DMS79 treated with DMSO at 0.1 percent for 48 hours (cell line): Measurements from ENCODE around the gene FAM13A.

Source experiments
- DNase-seq: peaks from one replicate; lab custom pipeline; 2025; lab: John Stamatoyannopoulos, UW

FAM13A gene

DNA sequence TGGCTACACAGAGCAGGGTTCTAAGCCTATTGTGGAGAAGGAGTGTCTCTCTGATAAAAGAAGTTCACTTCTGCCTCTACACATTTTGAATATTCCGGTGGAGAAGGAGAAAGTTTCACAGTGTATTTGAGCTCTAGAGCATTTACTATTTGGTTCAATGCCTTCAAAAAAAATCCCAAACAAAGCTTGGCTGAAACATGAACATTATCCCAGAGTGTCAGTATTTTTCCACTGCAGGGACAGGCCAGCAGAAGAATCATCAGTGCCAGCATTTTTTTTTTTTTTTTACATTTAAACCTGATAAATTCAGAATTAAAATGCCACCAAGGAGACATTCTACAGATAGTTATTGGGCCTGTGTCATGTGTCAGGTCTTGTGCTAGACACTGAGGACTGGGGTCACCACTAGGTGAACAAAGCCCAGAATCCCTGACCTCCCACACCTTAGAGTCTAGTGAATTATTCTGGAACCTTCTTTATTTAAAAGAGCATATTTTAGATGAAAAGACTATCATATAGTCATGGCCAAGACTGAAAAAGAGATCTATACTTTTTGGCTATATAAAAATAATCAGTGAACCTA, 311.3 kb downstream of the FAM13A start:
- DNase-seq, result no peak

DNA sequence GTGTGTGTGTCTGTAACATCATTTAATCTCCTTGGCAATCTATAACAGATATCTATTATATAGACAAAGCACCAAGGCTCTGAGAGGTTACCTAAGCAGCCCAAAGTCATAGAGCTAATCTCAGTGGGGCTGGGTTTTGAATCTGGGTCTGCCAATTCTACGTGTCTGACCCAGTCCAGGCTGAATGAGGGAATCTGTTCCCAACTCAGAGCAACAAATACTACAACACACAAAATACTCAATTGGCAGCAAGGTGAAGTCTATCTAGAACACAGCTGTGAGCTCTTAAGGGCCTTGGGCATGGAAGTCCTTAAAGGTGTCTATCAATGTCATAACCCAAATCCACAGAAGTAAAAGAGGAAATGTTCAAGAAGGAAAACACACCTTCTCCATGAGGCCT, 311.8 kb downstream of the FAM13A start:
- no peak for DNase-seq

DNA sequence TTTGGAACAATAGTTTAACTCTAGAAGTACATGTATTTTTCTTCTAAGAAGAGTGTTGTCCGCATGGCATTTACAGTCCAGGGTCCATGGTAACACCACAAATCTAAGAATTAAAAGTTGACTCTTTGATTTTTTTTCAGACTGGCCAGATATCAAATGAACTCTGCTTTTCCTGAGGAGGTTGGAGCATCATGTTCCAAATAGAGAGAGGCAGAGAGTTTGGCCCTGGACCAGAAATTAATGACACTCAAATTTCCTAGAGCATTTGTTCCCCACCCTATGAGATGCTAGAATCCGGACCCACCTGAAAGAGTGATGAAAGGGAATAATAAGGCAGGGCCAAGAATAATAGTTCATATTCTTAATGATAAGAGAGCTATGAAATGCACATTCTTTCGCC, 312.4 kb downstream of the FAM13A start:
- DNase-seq, result peak; percentile 20

DNA sequence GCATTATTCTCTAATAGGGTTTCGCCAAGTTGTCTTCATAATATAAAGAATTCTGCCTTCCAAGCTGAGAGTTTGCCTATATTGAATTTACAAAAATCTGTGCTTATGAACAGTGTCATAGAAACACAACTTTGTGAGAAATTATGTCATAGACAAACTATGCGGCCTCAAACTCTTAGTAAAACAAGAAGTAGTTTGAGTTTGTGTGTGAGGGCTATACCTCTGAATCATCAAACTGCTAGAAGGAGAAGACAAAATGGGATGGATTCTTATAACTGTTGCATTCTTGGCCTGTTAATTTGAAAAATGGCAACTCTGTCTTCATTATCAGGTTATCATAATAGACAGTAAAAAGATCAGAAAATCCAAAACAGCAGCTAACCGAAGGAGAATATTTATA, 313.3 kb downstream of the FAM13A start:
- DNase-seq, result no peak

DNA sequence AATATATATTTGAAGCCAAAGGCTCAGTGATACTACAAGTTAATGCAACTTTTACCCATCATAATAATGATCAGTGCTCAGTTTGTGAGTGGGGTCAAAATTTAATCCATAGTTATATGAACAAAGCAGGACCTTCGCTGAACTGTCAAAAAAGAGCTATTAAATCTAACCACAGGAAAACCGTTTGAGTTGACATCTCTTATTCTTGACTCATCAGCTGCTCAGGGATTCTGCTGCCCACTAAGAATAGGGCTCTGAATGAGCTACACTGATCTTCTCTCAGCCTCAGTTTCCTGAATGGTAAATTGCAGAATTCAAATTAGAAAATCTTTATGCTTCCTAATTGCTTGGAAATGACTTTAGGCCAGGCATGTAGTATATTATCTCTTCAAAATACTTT, 314.4 kb downstream of the FAM13A start:
- no peak for DNase-seq

DNA sequence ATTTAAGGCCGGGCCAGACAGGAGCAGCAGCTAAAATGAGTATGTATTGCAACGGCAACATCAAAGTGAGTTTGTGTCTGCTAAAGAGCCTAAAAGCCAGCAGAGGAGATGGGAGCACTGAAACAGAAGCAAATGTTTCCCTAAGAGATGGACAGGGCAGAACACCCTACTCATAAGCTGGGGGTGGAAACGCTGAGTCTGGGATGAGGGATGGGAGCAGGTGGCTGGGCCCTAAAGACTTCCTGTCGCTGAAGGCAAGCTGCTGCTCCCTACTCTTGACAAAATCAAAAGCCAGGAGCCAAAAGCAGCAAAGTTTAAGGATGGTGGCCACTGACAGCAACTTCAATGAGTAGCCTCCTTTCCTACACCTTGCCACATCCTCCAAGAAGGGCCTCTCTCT, 318.8 kb downstream of the FAM13A start:
- DNase-seq, result no peak

DNA sequence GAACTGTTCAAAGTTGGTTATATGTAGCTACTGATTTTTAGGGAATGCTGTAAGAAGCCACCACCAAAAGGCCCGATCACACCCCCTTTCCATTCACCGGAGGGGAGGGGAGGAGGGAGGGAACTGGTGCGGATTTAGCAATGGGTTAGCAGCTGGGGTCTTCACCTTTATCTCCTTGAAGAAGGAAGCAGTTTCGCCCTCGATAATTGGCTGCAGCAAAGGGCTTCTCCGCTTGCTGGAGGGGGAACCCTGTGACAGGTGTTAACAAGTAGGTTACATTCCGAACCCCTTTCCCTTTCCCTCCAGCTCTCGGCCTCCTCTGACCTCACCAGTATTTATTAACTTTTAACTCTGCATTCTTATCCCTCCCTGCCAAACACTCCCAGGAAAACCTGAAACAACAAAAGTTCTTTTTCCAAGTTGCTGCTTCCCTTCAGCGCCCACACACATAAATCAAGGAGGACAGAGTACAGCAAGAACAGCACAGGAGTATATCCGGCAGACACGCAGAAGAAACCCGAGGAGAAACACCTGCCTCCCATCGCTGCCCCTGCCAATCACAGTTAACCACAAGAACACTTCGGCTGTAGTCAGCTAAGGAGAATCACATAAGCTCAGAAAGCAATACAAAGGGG, 319.6 kb downstream of the FAM13A start:
- DNase-seq, result peak; percentile 87

DNA sequence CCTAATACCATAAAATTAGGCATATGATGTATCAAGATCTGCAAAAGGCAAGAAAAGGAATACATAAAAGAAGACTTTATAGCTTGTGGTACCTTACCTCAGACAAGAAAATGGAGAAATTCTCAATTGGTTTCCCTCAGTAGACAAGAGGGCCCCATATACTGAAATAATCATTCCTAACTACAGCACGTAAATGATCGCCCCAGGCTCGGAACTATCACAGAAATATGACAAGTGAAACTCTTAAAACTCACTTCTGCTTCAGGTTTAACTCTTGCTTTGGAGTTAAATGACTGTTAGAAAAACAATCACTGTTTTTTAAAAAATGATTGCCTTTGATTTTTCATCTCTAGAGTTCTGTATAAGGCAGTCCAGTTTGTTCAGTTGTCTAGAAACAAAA, 320.7 kb downstream of the FAM13A start:
- DNase-seq, result no peak

DNA sequence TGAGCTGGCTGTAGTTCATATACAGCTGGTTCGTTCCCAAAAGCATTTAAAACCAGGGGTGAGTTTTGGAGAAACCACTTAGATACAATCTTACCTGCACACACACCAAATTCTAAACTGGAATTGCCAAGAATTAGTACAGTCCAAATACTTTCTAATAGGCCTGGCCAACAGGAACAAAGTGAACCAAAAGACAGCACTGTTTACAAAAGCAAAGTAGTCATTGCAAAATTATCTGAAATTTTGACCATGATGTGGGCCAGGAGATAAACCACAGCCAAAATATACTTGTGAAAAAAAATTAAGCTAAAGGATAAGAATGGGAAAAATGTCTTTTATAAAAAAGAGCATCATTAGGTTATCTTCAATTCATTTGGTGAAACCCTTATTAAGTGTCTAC, 321.4 kb downstream of the FAM13A start:
- no peak for DNase-seq

DNA sequence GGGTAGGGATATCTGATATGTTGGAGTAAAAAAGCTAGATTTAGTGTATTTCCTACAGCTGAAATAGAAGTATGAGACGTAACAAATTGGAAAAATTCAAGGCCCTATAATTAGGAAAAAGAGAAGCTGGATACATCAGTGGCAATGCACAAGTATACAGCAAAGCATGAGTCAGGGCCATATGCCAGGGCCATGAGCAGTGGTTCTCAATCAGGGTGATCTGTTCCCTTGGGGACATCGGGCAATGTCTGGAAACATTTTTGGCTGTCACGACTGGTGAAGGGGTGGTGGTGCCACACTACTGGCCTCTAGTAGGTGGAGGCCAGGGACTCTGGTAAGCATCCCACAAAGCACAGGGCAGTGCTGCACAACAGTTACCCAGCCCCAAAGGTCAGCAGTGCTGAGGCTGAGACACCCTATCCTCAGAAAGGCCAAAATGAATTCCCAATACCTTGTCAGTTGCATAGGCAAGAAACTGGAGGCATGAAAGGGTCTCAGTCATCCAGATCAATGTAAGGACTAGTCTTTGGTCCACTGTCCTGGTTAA, 322.5 kb downstream of the FAM13A start:
- no peak for DNase-seq

DNA sequence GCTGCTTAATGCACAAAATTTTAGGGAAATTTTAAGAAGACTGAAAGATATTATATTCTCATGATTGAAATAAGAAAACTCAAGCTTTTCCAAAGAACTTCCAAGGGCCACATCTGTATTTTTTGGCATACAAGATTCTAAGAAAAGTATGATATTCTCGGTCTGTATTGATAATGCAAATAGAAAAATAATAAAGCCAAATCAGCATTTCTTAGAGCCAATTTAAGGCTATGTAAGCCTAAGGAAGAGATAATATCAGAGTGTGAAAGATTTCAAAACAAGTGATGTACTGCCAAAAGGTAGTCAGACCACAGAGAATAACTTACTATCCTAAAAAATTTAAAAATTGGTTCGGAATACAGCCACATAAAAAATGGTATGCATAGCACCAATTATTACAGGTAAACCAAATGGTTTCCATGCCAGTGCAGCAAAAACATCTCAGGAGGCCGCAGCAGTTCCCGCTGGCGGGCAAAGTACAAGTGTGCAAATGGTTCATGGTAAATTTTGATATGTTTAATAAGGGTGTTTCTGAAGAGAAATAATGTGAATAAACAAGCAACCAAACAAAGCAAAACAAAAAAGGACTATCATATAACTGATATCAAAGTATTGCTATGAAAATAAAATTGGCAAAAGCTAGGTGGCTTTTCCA, 324.1 kb downstream of the FAM13A start:
- no peak for DNase-seq

DNA sequence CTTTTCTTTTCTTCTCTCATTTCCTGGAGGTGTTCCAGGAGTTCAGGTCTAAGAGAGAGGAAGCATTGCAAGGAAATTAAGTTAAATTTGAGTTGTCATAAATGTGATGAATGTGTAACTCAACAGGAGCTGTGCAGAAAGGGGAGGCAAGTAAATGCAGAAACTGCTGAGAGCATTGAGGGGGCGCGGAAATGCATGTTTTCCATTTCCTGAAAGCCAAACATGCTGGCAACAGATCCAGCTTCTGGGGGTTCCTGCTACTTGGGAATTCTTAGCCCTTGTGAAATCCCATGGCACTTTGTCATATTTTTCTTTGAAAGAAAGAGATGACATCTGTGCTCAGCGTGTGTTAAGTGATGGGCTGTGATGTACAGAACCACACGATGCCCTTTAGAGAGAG, 325.6 kb downstream of the FAM13A start:
- no peak for DNase-seq

DNA sequence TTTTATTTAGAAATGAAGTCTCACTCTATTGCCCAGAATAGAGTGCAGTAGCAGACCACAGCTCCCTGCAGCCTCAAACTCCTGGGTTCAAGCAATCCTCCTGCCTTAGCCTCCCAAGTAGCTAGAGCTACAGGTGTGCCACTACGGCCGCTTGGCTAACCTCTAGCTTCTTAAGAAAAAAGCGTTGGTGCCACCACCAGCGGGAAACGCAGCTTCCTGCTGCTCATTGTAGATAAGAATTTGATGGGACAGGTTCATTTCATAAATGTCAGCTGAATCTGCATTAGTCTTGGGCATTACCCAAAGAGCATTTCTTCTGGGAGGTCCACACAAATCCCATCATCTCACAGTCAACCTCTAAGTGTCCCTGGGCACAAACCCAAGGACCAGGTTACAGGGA, 326.2 kb downstream of the FAM13A start:
- no peak for DNase-seq

DNA sequence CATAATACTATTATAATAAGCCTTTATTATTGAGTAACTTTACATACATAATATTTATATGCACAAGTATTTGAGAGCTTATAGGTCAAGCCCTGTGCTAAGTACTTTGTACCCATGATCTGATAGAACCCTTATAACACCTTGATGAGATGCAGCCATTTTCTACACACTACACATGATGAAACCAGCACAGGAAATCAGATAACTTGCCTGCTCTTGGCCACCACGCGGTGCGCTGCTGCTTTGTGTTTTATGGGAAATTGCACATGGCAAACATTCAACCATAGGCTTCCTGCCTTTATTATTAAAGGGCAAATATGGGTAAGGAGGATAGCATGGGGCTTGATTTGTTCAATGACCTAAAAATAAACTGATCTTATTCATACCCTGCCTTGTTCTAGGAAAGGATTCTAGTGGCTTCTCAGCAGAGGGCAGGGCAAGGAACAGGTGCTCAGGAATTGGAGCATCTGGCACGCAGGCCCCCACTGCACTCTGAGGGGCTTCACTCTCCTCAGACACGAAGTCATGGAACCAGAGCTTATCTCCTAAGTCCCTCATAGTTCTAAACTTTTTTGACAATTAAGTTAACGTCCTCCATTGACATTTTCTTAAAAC, 327.7 kb downstream of the FAM13A start:
- no peak for DNase-seq

DNA sequence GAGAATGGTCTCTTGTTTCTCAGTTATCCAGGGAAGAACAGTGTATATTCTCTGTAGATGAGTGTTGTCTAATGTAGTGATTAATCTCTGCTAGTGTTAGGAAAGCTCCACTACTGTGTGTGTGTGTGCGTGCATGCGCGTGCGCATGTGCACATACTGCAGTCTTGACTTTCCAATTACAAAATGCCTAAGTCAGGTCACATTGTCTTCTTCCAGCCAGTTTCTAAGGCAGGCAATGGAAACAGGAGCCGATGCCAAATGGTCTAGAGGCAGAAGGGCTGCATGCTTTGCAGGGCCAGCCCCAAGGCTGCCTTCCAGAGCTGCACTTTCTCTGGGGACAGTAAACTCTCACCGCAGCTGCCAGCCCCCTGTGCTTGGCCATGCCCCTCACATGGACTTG, 328.8 kb downstream of the FAM13A start:
- no peak for DNase-seq

DNA sequence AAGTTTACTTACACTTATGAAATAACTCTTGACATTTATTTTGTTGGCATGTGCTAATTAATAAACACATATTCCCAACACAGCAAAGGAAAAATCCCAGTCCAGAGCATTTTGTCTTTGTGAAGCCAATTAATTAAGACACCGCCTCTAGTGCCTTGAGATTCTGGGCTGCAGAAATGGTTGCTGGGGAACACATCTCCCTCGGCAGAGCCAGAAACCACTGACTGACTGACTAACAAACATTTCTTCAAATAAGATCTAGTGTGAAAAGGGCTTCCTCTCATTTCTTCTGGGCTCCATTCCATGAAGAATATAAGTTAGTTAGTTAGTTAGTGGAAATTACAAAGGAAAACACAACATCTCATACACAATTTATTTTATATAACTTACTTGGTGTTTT, 331.0 kb downstream of the FAM13A start:
- DNase-seq, result no peak

DNA sequence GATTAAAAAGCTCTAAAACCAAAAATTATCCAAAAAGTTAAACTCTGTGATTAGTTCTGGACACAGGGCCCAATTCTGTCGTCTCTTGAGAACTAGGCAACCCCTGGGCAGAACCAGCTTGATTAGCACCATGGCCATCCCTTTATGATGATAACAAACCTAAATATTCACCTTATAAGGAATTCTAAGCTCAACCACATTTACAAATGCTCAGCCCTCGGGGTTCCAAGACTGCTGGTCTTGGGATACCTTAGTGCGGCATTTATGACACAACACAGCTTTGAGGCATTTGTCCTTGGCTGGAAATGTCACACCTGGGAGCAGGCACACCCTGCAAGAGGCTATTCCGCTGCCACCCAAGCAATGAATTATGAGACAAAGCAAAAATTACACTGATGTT, 331.8 kb downstream of the FAM13A start:
- no peak for DNase-seq

DNA sequence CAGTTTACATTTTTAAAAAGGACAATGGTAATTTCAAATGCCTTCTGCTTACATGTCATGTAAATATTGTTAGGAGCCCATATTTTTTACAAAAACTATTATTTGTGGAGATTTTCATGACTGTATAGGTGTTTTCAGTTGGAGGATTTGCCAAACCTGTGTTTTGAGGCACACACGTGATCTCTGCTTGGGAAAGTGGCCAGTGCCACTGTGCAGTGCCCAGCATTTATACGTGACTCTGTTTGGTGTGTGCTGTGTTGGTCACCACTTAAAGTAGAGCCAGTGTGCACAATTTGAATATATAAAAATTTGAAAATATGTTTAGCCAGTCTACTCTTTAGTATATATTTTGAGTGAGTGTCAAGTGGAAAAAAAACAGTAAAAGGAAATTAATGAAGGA, 332.6 kb downstream of the FAM13A start:
- no peak for DNase-seq

DNA sequence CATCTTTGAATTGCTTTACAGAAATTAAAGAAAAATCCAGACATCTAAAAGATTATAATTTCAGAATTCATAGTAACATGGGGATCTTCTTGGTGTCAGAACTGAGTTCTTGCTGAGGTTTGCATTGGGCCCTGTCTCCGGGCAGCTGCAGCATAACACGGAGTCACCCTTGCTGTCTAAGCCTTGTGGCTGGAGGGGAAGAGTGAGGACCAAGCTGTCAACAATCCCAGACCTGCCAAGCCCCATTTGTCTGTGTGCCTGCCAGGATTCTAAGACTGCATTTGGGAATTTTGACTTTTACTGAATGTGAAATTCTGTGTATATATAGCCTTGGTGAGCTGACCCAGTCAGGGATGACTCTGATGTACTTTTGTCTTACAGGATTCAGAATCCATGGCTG, 334.2 kb downstream of the FAM13A start:
- no peak for DNase-seq

DNA sequence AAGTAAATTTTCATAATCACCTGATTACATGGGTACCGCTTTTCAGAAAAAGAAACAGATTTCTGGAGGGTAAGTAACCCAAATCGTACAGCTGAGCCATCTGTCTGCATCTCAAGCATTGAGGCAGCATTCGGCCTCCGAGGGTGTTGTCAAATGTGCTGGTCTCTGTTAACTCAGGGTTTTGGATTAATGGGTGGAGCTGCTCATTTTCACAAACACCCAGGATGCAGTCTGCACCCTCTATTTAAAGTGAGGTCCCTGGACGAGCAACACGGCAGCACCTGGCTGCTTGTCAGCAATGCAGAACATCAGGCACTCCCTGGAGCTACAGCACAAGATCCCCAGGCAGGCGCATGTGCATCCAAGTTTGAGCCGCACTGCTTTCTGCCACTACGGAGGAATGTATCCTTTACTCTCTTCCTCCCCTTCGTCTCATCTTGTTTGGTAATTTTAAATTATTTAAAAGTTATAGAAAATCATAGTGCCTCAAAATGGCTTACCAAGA, 334.7 kb downstream of the FAM13A start:
- DNase-seq, result no peak

DNA sequence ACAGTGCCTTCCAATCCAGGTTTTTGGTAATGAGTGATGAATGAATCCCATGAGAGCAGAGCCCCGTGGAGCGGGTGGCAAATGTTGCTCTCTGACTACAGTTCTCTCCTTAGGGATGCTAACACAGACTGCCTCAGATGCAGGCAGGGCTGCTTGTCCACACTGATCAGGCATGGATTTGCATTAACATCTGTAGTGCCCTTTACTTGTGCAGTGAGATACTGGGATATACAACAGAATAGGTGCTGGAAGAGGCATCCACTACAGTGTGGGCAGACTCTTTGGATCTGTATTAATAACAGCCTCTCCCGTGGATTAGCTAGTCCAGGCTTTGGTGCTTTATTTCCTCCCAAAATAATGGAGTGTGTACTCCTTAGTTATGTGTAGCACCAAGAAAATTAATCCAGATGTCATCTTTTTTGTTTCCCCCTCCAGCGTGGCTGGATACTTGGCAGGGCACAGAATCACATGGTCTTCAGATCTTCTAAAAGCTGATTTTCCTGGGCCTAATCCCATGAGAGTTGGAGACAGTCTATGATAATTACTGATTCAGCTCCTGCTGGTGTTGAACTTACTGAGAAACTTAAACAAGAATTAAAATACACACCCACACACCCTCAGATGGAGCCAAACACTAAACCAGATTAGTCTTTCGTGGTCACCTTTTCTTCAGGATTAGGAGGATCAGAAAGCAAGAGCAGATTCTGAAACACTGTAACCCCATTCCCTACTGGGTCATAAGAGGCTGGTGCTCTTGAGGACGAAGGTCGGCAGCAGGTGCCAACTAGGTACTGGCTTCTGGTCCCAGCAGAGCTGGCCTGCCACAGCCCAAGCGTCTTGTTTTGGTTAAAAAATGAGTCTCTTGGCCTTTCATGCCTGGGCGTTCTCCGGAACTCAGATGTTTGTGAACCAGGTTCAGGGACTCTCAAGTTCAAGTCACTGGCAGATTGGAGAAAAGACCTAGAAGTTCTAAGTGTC, 336.2 kb downstream of the FAM13A start:
- DNase-seq, result no peak

DNA sequence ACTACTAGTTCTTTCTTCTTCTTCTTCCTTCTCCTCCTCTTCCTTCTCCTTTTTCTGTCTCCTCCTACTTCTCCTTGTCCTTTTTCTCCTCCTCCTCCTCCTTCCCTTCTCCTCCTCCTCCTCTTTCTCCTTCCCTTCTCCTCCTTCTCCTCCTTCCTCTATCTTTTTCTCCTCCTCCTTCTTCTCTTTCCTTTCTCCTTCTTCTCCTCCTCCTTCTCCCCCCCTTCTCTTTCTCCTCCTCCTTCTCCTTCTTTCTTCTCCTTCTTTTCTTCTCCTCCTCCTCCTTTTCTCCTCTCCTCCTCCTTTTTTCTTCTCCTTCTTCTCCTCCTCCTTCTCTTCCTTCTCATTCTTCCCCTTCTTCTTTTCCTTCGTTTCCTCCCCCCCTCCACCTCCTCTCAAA, 337.6 kb downstream of the FAM13A start:
- DNase-seq, result no peak
